ENCODE measurements around the gene RUNX3.

Gene RUNX3

DNA sequence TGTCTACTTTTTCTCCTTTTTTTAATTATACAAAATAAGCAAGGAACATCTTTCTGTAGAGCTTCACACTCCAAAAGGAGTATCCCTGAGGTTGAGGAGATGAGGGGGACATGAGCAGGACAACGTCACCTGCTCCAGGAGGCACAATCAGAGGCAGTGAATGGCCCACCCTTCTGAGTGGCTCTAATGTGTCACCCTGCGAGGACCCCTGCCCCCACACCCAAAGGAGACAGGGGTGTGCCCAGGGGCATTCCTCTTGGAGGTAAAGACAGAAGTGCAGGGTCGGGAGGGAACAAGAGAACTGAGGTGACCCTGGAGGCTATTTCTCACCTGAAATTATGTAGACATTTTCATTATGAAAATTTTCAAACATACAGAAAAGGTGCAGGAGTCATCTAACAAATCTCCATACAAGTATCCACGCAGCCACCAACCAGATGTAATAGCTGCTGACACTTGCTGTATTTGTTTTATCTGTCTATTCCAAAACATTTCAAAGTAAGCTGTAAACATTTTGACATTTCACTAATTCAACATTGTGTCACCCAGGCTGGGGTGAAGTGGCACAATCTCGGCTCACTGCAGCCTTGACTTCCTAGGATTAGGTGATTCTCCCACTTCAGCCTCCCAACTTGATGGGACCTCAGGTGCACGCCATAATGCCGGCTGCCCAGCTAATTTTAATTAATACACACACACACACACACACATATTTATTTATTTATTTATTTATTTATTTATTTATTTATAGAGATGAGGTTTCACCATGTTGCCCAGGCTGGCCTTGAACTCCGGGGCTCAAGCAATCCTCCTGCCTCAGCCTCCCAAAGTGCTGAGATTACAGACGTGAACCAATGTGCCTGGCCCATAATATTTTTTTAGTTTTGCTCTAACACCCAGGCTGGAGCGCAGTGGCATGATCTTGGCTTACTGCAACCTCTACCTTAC is 70.7 kb downstream of the RUNX3 start:
- no peak for DNase-seq (ENCODE audit: low read depth)
- H3K4me3 ChIP-seq (ENCODE audit: low read depth, low read length), result no peak overlapping the region
- TF ChIP-seq, protein P1, sequence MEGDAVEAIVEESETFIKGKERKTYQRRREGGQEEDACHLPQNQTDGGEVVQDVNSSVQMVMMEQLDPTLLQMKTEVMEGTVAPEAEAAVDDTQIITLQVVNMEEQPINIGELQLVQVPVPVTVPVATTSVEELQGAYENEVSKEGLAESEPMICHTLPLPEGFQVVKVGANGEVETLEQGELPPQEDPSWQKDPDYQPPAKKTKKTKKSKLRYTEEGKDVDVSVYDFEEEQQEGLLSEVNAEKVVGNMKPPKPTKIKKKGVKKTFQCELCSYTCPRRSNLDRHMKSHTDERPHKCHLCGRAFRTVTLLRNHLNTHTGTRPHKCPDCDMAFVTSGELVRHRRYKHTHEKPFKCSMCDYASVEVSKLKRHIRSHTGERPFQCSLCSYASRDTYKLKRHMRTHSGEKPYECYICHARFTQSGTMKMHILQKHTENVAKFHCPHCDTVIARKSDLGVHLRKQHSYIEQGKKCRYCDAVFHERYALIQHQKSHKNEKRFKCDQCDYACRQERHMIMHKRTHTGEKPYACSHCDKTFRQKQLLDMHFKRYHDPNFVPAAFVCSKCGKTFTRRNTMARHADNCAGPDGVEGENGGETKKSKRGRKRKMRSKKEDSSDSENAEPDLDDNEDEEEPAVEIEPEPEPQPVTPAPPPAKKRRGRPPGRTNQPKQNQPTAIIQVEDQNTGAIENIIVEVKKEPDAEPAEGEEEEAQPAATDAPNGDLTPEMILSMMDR (IDR thresholded peaks at IDR 0.05; ENCODE audit: low read depth, low read length, missing control alignments), result no peak
- in situ Hi-C loops (cut with HindIII; ENCODE audit: low sequenced_read_pairs), result no loop called here

DNA sequence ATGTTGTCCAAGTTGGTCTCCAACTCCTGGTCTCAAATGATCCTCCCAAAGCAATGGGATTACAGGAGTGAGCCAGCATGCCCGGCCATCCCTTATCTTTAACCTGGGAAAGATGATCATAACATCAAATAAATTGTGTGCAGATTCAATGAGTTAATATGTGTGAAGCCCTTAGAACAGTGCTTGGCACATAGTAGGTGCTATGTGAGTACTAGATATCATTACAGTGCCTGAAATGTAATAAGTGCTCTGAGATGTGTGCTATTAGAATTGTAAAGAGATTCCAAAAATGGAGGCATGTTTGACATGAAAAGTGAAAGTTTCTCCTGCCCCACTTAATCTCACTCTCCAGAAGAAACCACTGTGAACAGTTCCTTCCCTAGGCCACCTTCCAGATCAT is 71.8 kb downstream of the RUNX3 start:
- DNase-seq (ENCODE audit: low read depth), result no peak
- TF ChIP-seq, protein P1 (IDR thresholded peaks at IDR 0.05; ENCODE audit: low read depth, low read length, missing control alignments), result no peak
- no peak overlapping the region for H3K4me3 ChIP-seq (ENCODE audit: low read depth, low read length)
- in situ Hi-C loops (cut with HindIII; ENCODE audit: low sequenced_read_pairs), result no loop called here

DNA sequence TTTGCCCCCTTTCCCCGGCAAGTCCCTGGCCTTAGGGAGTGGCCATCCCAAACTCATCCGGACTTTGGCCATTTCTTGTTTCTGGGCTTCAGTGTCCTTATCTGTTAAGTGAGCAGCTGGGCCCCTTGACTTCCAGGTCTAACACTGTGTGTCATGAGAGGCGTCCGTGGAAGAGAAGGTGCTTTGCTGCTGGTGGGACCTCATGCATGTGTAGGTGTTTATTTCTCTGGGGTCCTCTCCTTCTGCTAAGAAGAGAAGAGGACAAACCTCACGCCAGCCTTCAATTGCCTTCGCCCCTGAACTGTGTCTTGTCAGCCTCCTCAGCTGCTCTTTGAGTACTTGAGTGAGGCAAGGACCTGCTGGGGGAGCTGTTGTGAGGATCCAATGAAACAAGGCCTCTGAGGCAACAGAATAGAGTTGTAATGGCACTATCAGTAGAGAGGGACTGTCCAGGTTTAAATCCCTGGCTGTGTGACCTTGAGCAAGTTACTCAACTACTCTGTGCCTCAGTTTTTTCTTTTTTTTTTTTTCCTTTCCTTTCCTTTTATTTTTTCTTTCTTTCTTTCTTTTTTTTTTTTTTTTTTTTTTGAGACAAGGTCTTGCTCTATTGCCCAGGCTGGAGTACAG is 72.5 kb downstream of the RUNX3 start:
- no peak overlapping the region for H3K4me3 ChIP-seq (ENCODE audit: low read depth, low read length)
- no peak for DNase-seq (ENCODE audit: low read depth)
- in situ Hi-C loops (cut with HindIII; ENCODE audit: low sequenced_read_pairs), result no loop called here
- TF ChIP-seq, protein P1 (IDR thresholded peaks at IDR 0.05; ENCODE audit: low read depth, low read length, missing control alignments), result no peak

DNA sequence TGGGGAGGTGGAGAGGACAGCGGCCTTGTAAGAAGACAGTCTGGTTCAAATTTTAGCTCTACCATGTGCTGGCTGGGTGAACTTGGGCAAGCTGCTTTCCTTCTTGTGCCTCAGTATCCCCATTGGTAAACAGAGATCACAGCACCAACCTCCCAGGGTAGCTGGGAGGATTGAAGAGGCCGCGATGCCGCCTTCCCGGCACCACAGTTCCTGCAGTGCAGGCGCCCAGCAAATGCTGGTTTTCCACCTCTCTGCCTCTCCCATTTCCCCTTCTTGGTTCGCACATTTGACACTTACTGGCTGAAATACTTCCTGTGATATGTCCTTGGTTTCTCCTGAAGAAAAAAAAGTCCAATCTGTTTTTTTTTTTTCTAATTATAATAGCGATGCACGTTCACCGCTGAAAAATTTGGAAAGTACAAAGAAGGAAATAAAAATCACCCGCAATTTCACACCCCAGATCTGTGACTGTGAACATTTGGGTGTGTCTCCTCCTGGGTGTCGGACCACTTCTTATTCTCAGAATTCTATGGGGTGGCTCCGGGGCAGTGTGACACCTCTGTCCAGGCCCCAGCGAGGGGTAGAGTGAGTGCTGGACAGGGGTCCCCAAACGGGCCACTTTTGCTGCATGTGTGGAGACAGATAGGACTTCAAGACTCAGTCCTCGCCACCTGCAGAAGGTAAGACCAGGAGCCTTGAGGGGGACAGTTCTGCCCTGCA is 73.1 kb downstream of the RUNX3 start:
- in situ Hi-C loops (cut with HindIII; ENCODE audit: low sequenced_read_pairs), result no loop called here
- no peak for DNase-seq (ENCODE audit: low read depth)
- TF ChIP-seq, protein P1 (IDR thresholded peaks at IDR 0.05; ENCODE audit: low read depth, low read length, missing control alignments), result no peak
- no peak overlapping the region for H3K4me3 ChIP-seq (ENCODE audit: low read depth, low read length)

DNA sequence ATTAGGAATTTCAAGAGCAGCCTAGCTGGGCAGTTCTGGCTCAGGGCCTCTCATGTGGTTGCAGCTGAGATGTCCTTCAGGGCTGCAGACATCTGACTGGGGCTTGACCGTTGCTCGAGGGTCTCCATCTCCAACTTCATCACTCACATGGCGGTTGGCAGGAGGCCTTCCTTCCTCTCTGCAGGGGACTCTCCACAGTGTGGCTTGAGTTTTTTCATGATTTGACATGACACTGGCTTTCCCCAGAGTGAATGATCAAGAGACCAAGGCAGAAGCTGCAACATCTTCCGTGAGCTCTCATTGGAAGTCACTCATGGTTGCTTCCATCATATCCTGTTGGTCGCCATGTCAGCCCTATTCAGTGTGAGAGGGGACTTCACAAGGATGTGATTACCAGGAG is 74.6 kb downstream of the RUNX3 start:
- DNase-seq (ENCODE audit: low read depth), result no peak
- TF ChIP-seq, protein P1 (IDR thresholded peaks at IDR 0.05; ENCODE audit: low read depth, low read length, missing control alignments), result no peak
- in situ Hi-C loops (cut with HindIII; ENCODE audit: low sequenced_read_pairs), result no loop called here
- no peak overlapping the region for H3K4me3 ChIP-seq (ENCODE audit: low read depth, low read length)

DNA sequence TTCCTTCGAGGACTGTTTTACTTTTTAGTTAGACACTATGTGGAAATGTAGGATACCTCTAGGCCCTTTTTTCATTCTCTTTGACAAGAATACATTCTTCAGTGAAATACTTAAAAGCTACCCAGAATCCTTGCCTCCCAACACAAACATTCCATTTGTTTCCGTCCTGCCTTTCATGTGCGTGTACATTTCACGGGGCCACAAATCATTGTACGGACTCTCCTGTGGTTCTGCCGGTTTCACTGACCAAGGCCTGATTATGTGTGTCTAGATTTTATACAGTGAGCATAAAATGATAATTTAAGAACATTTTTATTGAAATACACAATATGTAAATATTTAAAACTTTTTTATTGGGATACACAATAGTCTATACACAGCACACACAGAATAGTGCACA is 76.4 kb downstream of the RUNX3 start:
- TF ChIP-seq, protein P1 (IDR thresholded peaks at IDR 0.05; ENCODE audit: low read depth, low read length, missing control alignments), result no peak
- in situ Hi-C loops (cut with HindIII; ENCODE audit: low sequenced_read_pairs), result no loop called here
- DNase-seq (ENCODE audit: low read depth), result no peak

More for the DNA sequence above, 76.4 kb downstream of the RUNX3 start:
- no peak overlapping the region for H3K4me3 ChIP-seq (ENCODE audit: low read depth, low read length)

Data from astrocyte of the cerebellum (primary cell).